HepG2 (cell line): Measurements from ENCODE around the gene TMEFF2. TPM values are rescaled to one million over a fixed set of nuclear protein-coding genes. Genes with fewer than 3 reads are reported as not detected.

Experiments used
- ARNT ChIP-seq: fragments of 450-650 bp; IDR thresholded peaks from 2 replicates; pipeline ENCODE4 v1.6.1; 2017
- CEBPB ChIP-seq: IDR thresholded peaks from 2 replicates; pipeline ENCODE4 v1.6.1; 2011; ENCODE audit warnings: low read depth, low read length, improper control_type of control experiment, borderline replicate concordance
- CERS6 ChIP-seq: sonication (generic); formaldehyde crosslinking; IDR thresholded peaks from 2 replicates; pipeline ENCODE4 v1.5.0; 2020; ENCODE audit warnings: missing genetic modification reagents
- CREM ChIP-seq, 2 experiments: sonication (generic) in 1 of 2; formaldehyde crosslinking in 1 of 2; IDR thresholded peaks; 2 replicates each; pipeline versions ENCODE4 v1.4.0 to v1.6.1; 2016 to 2020; ENCODE audit warnings: antibody characterized with exemption in 1 of 2, mild to moderate bottlenecking in 1 of 2, missing genetic modification reagents in 1 of 2
- EHMT2 ChIP-seq: fragments of 200-600 bp; sonication (generic); IDR thresholded peaks from 2 replicates; pipeline ENCODE4 v1.7.0; 2017; ENCODE audit warnings: antibody characterized with exemption, low read depth, low read length, borderline replicate concordance
- HBP1 ChIP-seq: IDR thresholded peaks from 2 replicates; pipeline ENCODE4 v1.6.1; 2016; ENCODE audit warnings: low read depth, control low read depth
- HMG20A ChIP-seq: IDR thresholded peaks from 2 replicates; pipeline ENCODE4 v1.6.1; 2016; ENCODE audit warnings: borderline replicate concordance
- ISL2 ChIP-seq: sonication (generic); formaldehyde crosslinking; IDR thresholded peaks from 2 replicates; pipeline ENCODE4 v1.5.0; 2020; ENCODE audit warnings: missing genetic modification reagents
- KLF16 ChIP-seq, 2 experiments: sonication (generic) in 1 of 2; formaldehyde crosslinking in 1 of 2; IDR thresholded peaks; 2 replicates each; pipeline versions ENCODE4 v1.6.1 to v1.8.0; 2016 to 2023; ENCODE audit warnings: missing genetic modification reagents in 2 of 2, missing compliant biosample characterization in 1 of 2
- MED1 ChIP-seq: sonication (generic); formaldehyde crosslinking; IDR thresholded peaks from 2 replicates; pipeline ENCODE4 v1.4.0; 2020; ENCODE audit warnings: missing genetic modification reagents
- MIER3 ChIP-seq: IDR thresholded peaks from 2 replicates; pipeline ENCODE4 v1.6.1; 2016; ENCODE audit warnings: missing compliant biosample characterization, borderline replicate concordance
- NR2F2 ChIP-seq: IDR thresholded peaks from 2 replicates; pipeline ENCODE4 v1.6.1; 2012; ENCODE audit warnings: low read depth, inconsistent platforms, borderline replicate concordance
- SATB2 ChIP-seq: sonication (generic); formaldehyde crosslinking; IDR thresholded peaks from 2 replicates; pipeline ENCODE4 v1.5.0; 2020; ENCODE audit warnings: missing genetic modification reagents
- SIX1 ChIP-seq: sonication (generic); formaldehyde crosslinking; IDR thresholded peaks from 2 replicates; pipeline ENCODE4 v1.4.0; 2020; ENCODE audit warnings: missing genetic modification reagents, borderline replicate concordance
- TCF7 ChIP-seq: sonication (generic); IDR thresholded peaks from 2 replicates; pipeline ENCODE4 v1.6.1; 2016; ENCODE audit warnings: antibody characterized with exemption, low read depth
- TEF ChIP-seq: sonication (generic); formaldehyde crosslinking; IDR thresholded peaks from 2 replicates; pipeline ENCODE4 v1.5.0; 2020; ENCODE audit warnings: missing genetic modification reagents
- ZNF235 ChIP-seq: sonication (generic); formaldehyde crosslinking; IDR thresholded peaks from 2 replicates; pipeline ENCODE4 v1.8.1; 2023; ENCODE audit warnings: mild to moderate bottlenecking, missing genetic modification reagents, borderline replicate concordance
- ZNF672 ChIP-seq: sonication (generic); formaldehyde crosslinking; IDR thresholded peaks from 2 replicates; pipeline ENCODE4 v1.8.1; 2022; ENCODE audit warnings: missing genetic modification reagents
- ZNF780A ChIP-seq: sonication (generic); formaldehyde crosslinking; IDR thresholded peaks from 2 replicates; pipeline ENCODE4 v1.8.0; 2022; ENCODE audit warnings: mild to moderate bottlenecking, missing genetic modification reagents, moderate library complexity
- ZNF800 ChIP-seq: sonication (generic); formaldehyde crosslinking; IDR thresholded peaks from 2 replicates; pipeline ENCODE4 v1.4.0; 2020; ENCODE audit warnings: missing genetic modification reagents
- polyA plus RNA-seq, 8 experiments: library from polyadenylated mRNA; depleted of rRNA in 3 of 8; stranded (reverse) in 7 of 8; unstranded in 1 of 8; fragments of >200 nt; fragmentation: Illumina TruSeq in 4 of 8; extraction: Trizol in 4 of 8; gene quantifications; 2 replicates each; pipeline versions ENCODE4 v1.2.1 to v1.2.3, GENCODE V29; 2011 to 2016; ENCODE audit warnings: low read depth in 4 of 8, missing spikeins in 1 of 8, mixed read lengths in 1 of 8; ENCODE audit not compliant: insufficient read depth in 1 of 8
- total RNA-seq, 5 experiments: library from RNA; depleted of rRNA; stranded (reverse); fragments of >200 nt; fragmentation: Illumina TruSeq; extraction: Trizol; gene quantifications; 2 replicates each; pipeline ENCODE4 v1.2.3, GENCODE V29; 2016; ENCODE audit warnings: low read depth in 1 of 5
- TF ChIP-seq, protein P1 (sequence below): sonication (generic); formaldehyde crosslinking; IDR thresholded peaks from 2 replicates; pipeline ENCODE4 v1.4.0; 2020; ENCODE audit warnings: missing genetic modification reagents
- TF ChIP-seq, protein P2 (sequence below): sonication (generic); formaldehyde crosslinking; IDR thresholded peaks from 2 replicates; pipeline ENCODE4 v1.5.0; 2020; ENCODE audit warnings: mild to moderate bottlenecking, missing genetic modification reagents

The TMEFF2 gene
- total and polyA plus RNA-seq, 2 of the 13 experiments (the other 11 are each of a cell fraction or from before 2014, with no cell fraction given) = not detected

GRCh38 chr2:192069417-192069816 lies 125.3 kb downstream of the TMEFF2 start (continued):
- no peak for TF ChIP-seq ARNT
- TF ChIP-seq MED1 = peak; percentile 56; the same call in 1 of the 2 replicates
- TF ChIP-seq MIER3 (CRISPR knock-in tag) = peak; percentile 48; the same call in 1 of the 2 replicates
- no peak for TF ChIP-seq HBP1 (CRISPR knock-in tag)
- TF ChIP-seq SATB2 = no peak
- no peak for TF ChIP-seq CERS6 (CRISPR knock-in tag)
- no peak for TF ChIP-seq ZNF780A
- TF ChIP-seq ZNF235 = no peak
- TF ChIP-seq ISL2 (CRISPR knock-in tag) = peak; percentile 91
- TF ChIP-seq SIX1 (CRISPR knock-in tag) = peak; percentile 55; the same call in 1 of the 2 replicates
- TF ChIP-seq, protein P1, sequence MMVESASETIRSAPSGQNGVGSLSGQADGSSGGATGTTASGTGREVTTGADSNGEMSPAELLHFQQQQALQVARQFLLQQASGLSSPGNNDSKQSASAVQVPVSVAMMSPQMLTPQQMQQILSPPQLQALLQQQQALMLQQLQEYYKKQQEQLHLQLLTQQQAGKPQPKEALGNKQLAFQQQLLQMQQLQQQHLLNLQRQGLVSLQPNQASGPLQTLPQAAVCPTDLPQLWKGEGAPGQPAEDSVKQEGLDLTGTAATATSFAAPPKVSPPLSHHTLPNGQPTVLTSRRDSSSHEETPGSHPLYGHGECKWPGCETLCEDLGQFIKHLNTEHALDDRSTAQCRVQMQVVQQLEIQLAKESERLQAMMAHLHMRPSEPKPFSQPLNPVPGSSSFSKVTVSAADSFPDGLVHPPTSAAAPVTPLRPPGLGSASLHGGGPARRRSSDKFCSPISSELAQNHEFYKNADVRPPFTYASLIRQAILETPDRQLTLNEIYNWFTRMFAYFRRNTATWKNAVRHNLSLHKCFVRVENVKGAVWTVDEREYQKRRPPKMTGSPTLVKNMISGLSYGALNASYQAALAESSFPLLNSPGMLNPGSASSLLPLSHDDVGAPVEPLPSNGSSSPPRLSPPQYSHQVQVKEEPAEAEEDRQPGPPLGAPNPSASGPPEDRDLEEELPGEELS = peak; percentile 38; the same call in 1 of the 2 replicates
- TF ChIP-seq ZNF672 (CRISPR knock-in tag) = no peak
- peak in 1 of 2 experiments; percentile 66; a peak in 2 of 4 replicates for TF ChIP-seq KLF16 (CRISPR knock-in tag; IDR thresholded peaks at IDR 0.05)
- peak; percentile 64; the same call in 1 of the 2 replicates for TF ChIP-seq CREM (IDR thresholded peaks at IDR 0.05)
- no peak for TF ChIP-seq CREM (CRISPR knock-in tag; IDR thresholded peaks at IDR 0.05)
- peak; percentile 65; the same call in 1 of the 2 replicates for TF ChIP-seq TCF7
- 0 out of 2 replicates have a peak, but pooled peaks have one; percentile 29 for TF ChIP-seq ZNF800 (CRISPR knock-in tag)
- TF ChIP-seq NR2F2 = peak; percentile 63
- TF ChIP-seq TEF = peak; percentile 57; the same call in 1 of the 2 replicates
- TF ChIP-seq, protein P2, sequence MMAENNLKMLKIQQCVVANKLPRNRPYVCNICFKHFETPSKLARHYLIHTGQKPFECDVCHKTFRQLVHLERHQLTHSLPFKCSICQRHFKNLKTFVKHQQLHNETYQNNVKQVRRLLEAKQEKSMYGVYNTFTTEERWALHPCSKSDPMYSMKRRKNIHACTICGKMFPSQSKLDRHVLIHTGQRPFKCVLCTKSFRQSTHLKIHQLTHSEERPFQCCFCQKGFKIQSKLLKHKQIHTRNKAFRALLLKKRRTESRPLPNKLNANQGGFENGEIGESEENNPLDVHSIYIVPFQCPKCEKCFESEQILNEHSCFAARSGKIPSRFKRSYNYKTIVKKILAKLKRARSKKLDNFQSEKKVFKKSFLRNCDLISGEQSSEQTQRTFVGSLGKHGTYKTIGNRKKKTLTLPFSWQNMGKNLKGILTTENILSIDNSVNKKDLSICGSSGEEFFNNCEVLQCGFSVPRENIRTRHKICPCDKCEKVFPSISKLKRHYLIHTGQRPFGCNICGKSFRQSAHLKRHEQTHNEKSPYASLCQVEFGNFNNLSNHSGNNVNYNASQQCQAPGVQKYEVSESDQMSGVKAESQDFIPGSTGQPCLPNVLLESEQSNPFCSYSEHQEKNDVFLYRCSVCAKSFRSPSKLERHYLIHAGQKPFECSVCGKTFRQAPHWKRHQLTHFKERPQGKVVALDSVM (CRISPR knock-in tag) = no peak
- TF ChIP-seq CEBPB = peak; percentile 81; the same call in 1 of the 2 replicates
- TF ChIP-seq EHMT2 = 0 out of 2 replicates have a peak, but pooled peaks have one; percentile 33
- peak; percentile 78 for TF ChIP-seq HMG20A
